ENCODE data around the gene TRIM69. TPM values are rescaled to one million over a fixed set of nuclear protein-coding genes. Genes with fewer than 3 reads are reported as not detected.
"Not testable (repeated sequence)": the region's sequence is repeated elsewhere in the genome, so short reads cannot be mapped to it uniquely, and the experiment has no call there.

Gene TRIM69
- total RNA-seq (2014; rRNA removed; shearing (Covaris generic)) (7.0 and 8.3 TPM in 2 replicates), polyA plus RNA-seq (2016; fragmentation: Nextera tagmentation; extraction: Ambion mirVana) (3.5 and 4.3 TPM in 2 replicates)
- long read RNA-seq, transcript TRIM69-207 (2 exons, 3,190 nt): major isoform, 5 of 5 reads
- long read RNA-seq, partial matches to known transcripts: 0 of 5 reads
- long read RNA-seq, other reads (novel, unspliced or antisense): 0 of 5 reads

- no peaks in the 10 kb centered on the region for H3F3A ChIP-seq (replicated peaks; ENCODE audit: low read depth)
- TF ChIP-seq ETS1 (IDR thresholded peaks at IDR 0.05): no peak
- no peak for TF ChIP-seq JUNB (IDR thresholded peaks at IDR 0.05; ENCODE audit: unreplicated experiment)
- TF ChIP-seq EZH2 (IDR thresholded peaks at IDR 0.05; ENCODE audit: low read depth, unreplicated experiment): no peak
- TF ChIP-seq EZH2phosphoT487 (IDR thresholded peaks at IDR 0.05; ENCODE audit: unreplicated experiment): no peak
- peaks cover 6% of the 10 kb centered on the region for H3K4me1 ChIP-seq (ENCODE audit: insufficient read depth)
- Mint-ChIP-seq H3K27me3 (ENCODE audit: insufficient read depth, low read depth, poor library complexity) (peaks cover 3% of the 10 kb centered on the region), H3K4me3 (no peak within 1 kb of the TSS), H3K9me3 (peaks cover 20% of the 10 kb centered on the region), H3K36me3 (ENCODE audit: low read depth) (peaks cover 3% of the 10 kb centered on the region; the same call in 2 of the 3 replicates), H3K4me1 (peaks cover 11% of the 10 kb centered on the region), H3K27ac (peak within 1 kb of the TSS; percentile 46; the same call in 1 of the 2 replicates)
- no peak for DNase-seq (ENCODE audit: low spot score)
- H3K27me3 ChIP-seq (ENCODE audit: insufficient read depth): no peaks in the 10 kb centered on the region
- no peaks in the 10 kb centered on the region for H3K36me3 ChIP-seq (ENCODE audit: insufficient read depth)
- no peaks in the 10 kb centered on the region for H3K79me2 ChIP-seq (replicated peaks; ENCODE audit: insufficient read depth)
- H3K9me2 ChIP-seq (ENCODE audit: insufficient read depth): no peaks in the 10 kb centered on the region
- no peak within 1 kb of the TSS for H3K27ac ChIP-seq (ENCODE audit: low read depth)
- H2AFZ ChIP-seq: peak within 1 kb of the TSS; percentile 94
- no peaks in the 10 kb centered on the region for H4K20me1 ChIP-seq (replicated peaks; ENCODE audit: insufficient read depth)
- H3K4me2 ChIP-seq: no peak within 1 kb of the TSS
- no peak for ATAC-seq
- H3K4me3 ChIP-seq: no peak within 1 kb of the TSS
Observed at GRCh38 chr15:44736181-44736765, at the start of gene TRIM69. TSS of gene TRIM69 (plus strand) at chr15:44736528. CDS start at chr15:44736705, 177 bp downstream.

GRCh38 chr15:44689318-44689717 lies 47.0 kb upstream of the TRIM69 start:
- H3K9me3 Mint-ChIP-seq: peaks cover 23% of the 10 kb centered on the region
- not testable (repeated sequence) for H3K27ac Mint-ChIP-seq; ATAC-seq; H3K79me2 ChIP-seq (replicated peaks; ENCODE audit: insufficient read depth); H3K4me3 ChIP-seq; H3K4me1 Mint-ChIP-seq; H3K4me1 ChIP-seq (ENCODE audit: insufficient read depth); H3K9me2 ChIP-seq (ENCODE audit: insufficient read depth); H2AFZ ChIP-seq; H4K20me1 ChIP-seq (replicated peaks; ENCODE audit: insufficient read depth); H3K36me3 ChIP-seq (ENCODE audit: insufficient read depth); H3K27me3 Mint-ChIP-seq (ENCODE audit: insufficient read depth, low read depth, poor library complexity); H3K4me2 ChIP-seq; H3K36me3 Mint-ChIP-seq (ENCODE audit: low read depth); H3F3A ChIP-seq (replicated peaks; ENCODE audit: low read depth); H3K4me3 Mint-ChIP-seq; DNase-seq (ENCODE audit: low spot score); H3K27ac ChIP-seq (ENCODE audit: low read depth); H3K27me3 ChIP-seq (ENCODE audit: insufficient read depth)

GRCh38 chr15:44690245-44690644 lies 46.1 kb upstream of the TRIM69 start:
- H3F3A ChIP-seq (replicated peaks; ENCODE audit: low read depth); H3K36me3 Mint-ChIP-seq (ENCODE audit: low read depth); H4K20me1 ChIP-seq (replicated peaks; ENCODE audit: insufficient read depth); H3K36me3 ChIP-seq (ENCODE audit: insufficient read depth); H3K4me3 Mint-ChIP-seq; H3K27me3 ChIP-seq (ENCODE audit: insufficient read depth); H3K27ac Mint-ChIP-seq; H3K79me2 ChIP-seq (replicated peaks; ENCODE audit: insufficient read depth); H2AFZ ChIP-seq; DNase-seq (ENCODE audit: low spot score); ATAC-seq; H3K27ac ChIP-seq (ENCODE audit: low read depth); H3K4me2 ChIP-seq; H3K4me1 Mint-ChIP-seq; H3K4me1 ChIP-seq (ENCODE audit: insufficient read depth); H3K27me3 Mint-ChIP-seq (ENCODE audit: insufficient read depth, low read depth, poor library complexity); H3K4me3 ChIP-seq; H3K9me2 ChIP-seq (ENCODE audit: insufficient read depth): not testable (repeated sequence)
- H3K9me3 Mint-ChIP-seq: peaks cover 17% of the 10 kb centered on the region; the same call in 2 of the 3 replicates

Measured in GM23338 (cell line).